Ureter (tissue), 1 donor: ENCODE measurements around the gene FPGS. TPM values are rescaled to one million over a fixed set of nuclear protein-coding genes. Genes with fewer than 3 reads are reported as not detected.
"Not testable (repeated sequence)": the region's sequence is repeated elsewhere in the genome, so short reads cannot be mapped to it uniquely, and the experiment has no call there.

ENCODE experiments used
- DNase-seq: peaks from one replicate; pipeline ENCODE4 v3.0.0-alpha.2; 2020; ENCODE audit warnings: low spot score
- total RNA-seq: library from RNA; stranded (reverse); gene quantifications from one replicate; pipeline ENCODE4 v1.2.4, GENCODE V29; 2023
- donor health status: DM: yes; HTN: yes; CAD: no.

FPGS gene
- total RNA-seq, 1 donor from 2014 or later, result 115 TPM

- DNase-seq, result peak; percentile 70
These were observed 35.8 kb downstream of the FPGS start for GRCh38 chr9:127838375-127839078.

- no peak for DNase-seq
These were observed 38.6 kb downstream of the FPGS start for GRCh38 chr9:127841087-127841835.

- DNase-seq, result no peak
These were observed 42.2 kb downstream of the FPGS start for GRCh38 chr9:127844821-127845359.

- DNase-seq, result not testable (repeated sequence)
These were observed 42.9 kb downstream of the FPGS start for GRCh38 chr9:127845619-127846018.

- no peak for DNase-seq
These were observed 43.9 kb downstream of the FPGS start for GRCh38 chr9:127846443-127847177.

GRCh38 chr9:127847178-127847510 is 44.5 kb downstream of the FPGS start:
- no peak for DNase-seq

- no peak for DNase-seq
These were observed 45.4 kb downstream of the FPGS start for GRCh38 chr9:127847833-127848755.

- no peak for DNase-seq
These were observed 46.2 kb downstream of the FPGS start for GRCh38 chr9:127848756-127849504.

GRCh38 chr9:127850286-127850830 is 47.7 kb downstream of the FPGS start:
- no peak for DNase-seq

GRCh38 chr9:127852829-127853228 is 50.1 kb downstream of the FPGS start:
- DNase-seq, result no peak

- DNase-seq, result no peak
These were observed 50.9 kb downstream of the FPGS start for GRCh38 chr9:127853312-127854183.

GRCh38 chr9:127854184-127854806 is 51.6 kb downstream of the FPGS start, which contains the start of gene ENG:
Gene ENG (minus strand): TSS chr9:127854658. CDS start chr9:127854355, 303 bp downstream.
- DNase-seq, result peak; percentile 87

- no peak for DNase-seq
These were observed 52.3 kb downstream of the FPGS start for GRCh38 chr9:127854960-127855359.

- DNase-seq, result no peak
These were observed 52.8 kb downstream of the FPGS start for GRCh38 chr9:127855522-127855921.

- DNase-seq, result no peak
These were observed 53.5 kb downstream of the FPGS start for GRCh38 chr9:127856094-127856728.

- no peak for DNase-seq
These were observed 54.0 kb downstream of the FPGS start for GRCh38 chr9:127856729-127857116.

GRCh38 chr9:127857278-127857677 is 54.6 kb downstream of the FPGS start:
- DNase-seq, result no peak

GRCh38 chr9:127858041-127858512 is 55.4 kb downstream of the FPGS start:
- no peak for DNase-seq
